SK-N-SH treated with all-trans-retinoic acid at 6 μM for 48 hours (cell line): ENCODE measurements around the gene EIF4G1.

Experiments
- ATAC-seq: fragments of 200-7000 bp; cut with Tn5 transposase; 3 replicates; pipeline ENCODE4 v1.9.1; 2020; ENCODE audit warnings: mild to moderate bottlenecking, moderate library complexity
- ARNTL ChIP-seq: fragments of 450-650 bp; formaldehyde crosslinking; IDR thresholded peaks from 2 replicates; pipeline ENCODE4 v1.5.0; 2020; ENCODE audit warnings: low read depth, mild to moderate bottlenecking, moderate library complexity, borderline replicate concordance
- BACH2 ChIP-seq: fragments of 250-450 bp; sonication (Bioruptor Pico); IDR thresholded peaks from 2 replicates; pipeline ENCODE4 v1.9.0; 2021; ENCODE audit warnings: mild to moderate bottlenecking, borderline replicate concordance
- CREB5 ChIP-seq: fragments of 250-450 bp; sonication (Bioruptor Pico); IDR thresholded peaks from 2 replicates; pipeline ENCODE4 v1.5.1; 2020; ENCODE audit warnings: low read depth, mild to moderate bottlenecking, moderate library complexity
- CSDC2 ChIP-seq: fragments of 250-450 bp; sonication (Bioruptor Pico); IDR thresholded peaks from 2 replicates; pipeline ENCODE4 v1.5.0; 2020; ENCODE audit warnings: mild to moderate bottlenecking, moderate library complexity
- CSRNP3 ChIP-seq: fragments of 250-450 bp; sonication (Bioruptor Pico); IDR thresholded peaks from 2 replicates; pipeline ENCODE4 v1.5.1; 2021; ENCODE audit warnings: mild to moderate bottlenecking, moderate library complexity
- ESRRG ChIP-seq: fragments of 250-450 bp; sonication (Bioruptor Pico); IDR thresholded peaks from 2 replicates; pipeline ENCODE4 v1.6.1; 2021; ENCODE audit warnings: mild to moderate bottlenecking
- GLIS3 ChIP-seq: fragments of 250-450 bp; sonication (Bioruptor Pico); IDR thresholded peaks from 2 replicates; pipeline ENCODE4 v1.5.0; 2020; ENCODE audit warnings: mild to moderate bottlenecking, moderate library complexity
- ISL1 ChIP-seq: fragments of 250-450 bp; sonication (Bioruptor Pico); IDR thresholded peaks from 2 replicates; pipeline ENCODE4 v2.1.2; 2022; ENCODE audit warnings: mild to moderate bottlenecking, moderate library complexity
- OSR1 ChIP-seq: fragments of 250-450 bp; sonication (Bioruptor Pico); IDR thresholded peaks from 2 replicates; pipeline ENCODE4 v1.8.0; 2022; ENCODE audit warnings: moderate library complexity, mild to moderate bottlenecking, inconsistent platforms
- PATZ1 ChIP-seq: fragments of 250-450 bp; sonication (Bioruptor Pico); IDR thresholded peaks from 2 replicates; pipeline ENCODE4 v1.8.0; 2020; ENCODE audit warnings: mild to moderate bottlenecking, moderate library complexity, borderline replicate concordance
- PPARA ChIP-seq: fragments of 250-450 bp; sonication (Bioruptor Pico); IDR thresholded peaks from 2 replicates; pipeline ENCODE4 v1.5.0; 2020; ENCODE audit warnings: mild to moderate bottlenecking, borderline replicate concordance
- RARB ChIP-seq: fragments of 250-450 bp; sonication (Bioruptor Pico); IDR thresholded peaks from 2 replicates; pipeline ENCODE4 v1.8.0; 2021; ENCODE audit warnings: mild to moderate bottlenecking, moderate library complexity
- SNAI2 ChIP-seq: fragments of 250-450 bp; sonication (Bioruptor Pico); IDR thresholded peaks from 2 replicates; pipeline ENCODE4 v1.5.0; 2020; ENCODE audit warnings: mild to moderate bottlenecking, moderate library complexity
- TCF4 ChIP-seq: fragments of 250-450 bp; sonication (Bioruptor Pico); IDR thresholded peaks from 2 replicates; pipeline ENCODE4 v1.8.0; 2021; ENCODE audit warnings: mild to moderate bottlenecking, moderate library complexity, borderline replicate concordance
- TOX ChIP-seq: fragments of 250-450 bp; sonication (Bioruptor Pico); IDR thresholded peaks from 2 replicates; pipeline ENCODE4 v1.8.0; 2021; ENCODE audit warnings: mild to moderate bottlenecking, moderate library complexity, borderline replicate concordance
- TSHZ2 ChIP-seq: fragments of 250-450 bp; sonication (Bioruptor Pico); IDR thresholded peaks from 2 replicates; pipeline ENCODE4 v1.5.0; 2020; ENCODE audit warnings: mild to moderate bottlenecking, moderate library complexity
- ZC3H10 ChIP-seq: fragments of 250-450 bp; sonication (Bioruptor Pico); IDR thresholded peaks from 2 replicates; pipeline ENCODE4 v1.5.1; 2021; ENCODE audit warnings: mild to moderate bottlenecking, moderate library complexity
- ZFP3 ChIP-seq: fragments of 250-450 bp; sonication (Bioruptor Pico); IDR thresholded peaks from 2 replicates; pipeline ENCODE4 v1.5.0; 2020; ENCODE audit warnings: mild to moderate bottlenecking, moderate library complexity
- ZFP30 ChIP-seq: fragments of 450-650 bp; formaldehyde crosslinking; IDR thresholded peaks from 2 replicates; pipeline ENCODE4 v1.5.0; 2022; ENCODE audit warnings: mild to moderate bottlenecking, moderate library complexity
- ZNF565 ChIP-seq: fragments of 450-650 bp; formaldehyde crosslinking; conservative IDR thresholded peaks from 2 replicates; pipeline ENCODE4 v1.5.0; 2020; ENCODE audit warnings: low read depth, mild to moderate bottlenecking, moderate library complexity
- ZNF70 ChIP-seq: fragments of 450-650 bp; formaldehyde crosslinking; IDR thresholded peaks from 2 replicates; pipeline ENCODE4 v1.5.0; 2020; ENCODE audit warnings: mild to moderate bottlenecking, moderate library complexity

The EIF4G1 gene

GRCh38 chr3:184284696-184285095, 29.7 kb upstream of the EIF4G1 start:
- TF ChIP-seq RARB (CRISPR knock-in tag) (no peak), OSR1 (CRISPR knock-in tag) (no peak), ZC3H10 (CRISPR knock-in tag) (no peak), ZNF565 (CRISPR knock-in tag) (no peak), CREB5 (CRISPR knock-in tag) (no peak), ESRRG (CRISPR knock-in tag) (no peak), PATZ1 (no peak), TOX (CRISPR knock-in tag) (no peak), ZFP30 (no peak), CSDC2 (CRISPR knock-in tag) (no peak), BACH2 (CRISPR knock-in tag) (no peak), CSRNP3 (CRISPR knock-in tag) (no peak), SNAI2 (no peak)
- ATAC-seq = peak; percentile 92

GRCh38 chr3:184289426-184289938, 24.9 kb upstream of the EIF4G1 start:
- ATAC-seq = peak; percentile 75
- TF ChIP-seq PPARA (CRISPR knock-in tag) (no peak), ISL1 (no peak), OSR1 (CRISPR knock-in tag) (no peak), CSDC2 (CRISPR knock-in tag) (no peak), TOX (CRISPR knock-in tag) (no peak), BACH2 (CRISPR knock-in tag) (no peak), ARNTL (CRISPR knock-in tag) (no peak), RARB (CRISPR knock-in tag) (no peak), ZNF70 (CRISPR knock-in tag) (no peak), CREB5 (CRISPR knock-in tag) (no peak), PATZ1 (no peak), SNAI2 (no peak), ZC3H10 (CRISPR knock-in tag) (no peak), ZNF565 (CRISPR knock-in tag) (no peak), TCF4 (no peak), ZFP3 (CRISPR knock-in tag) (no peak), GLIS3 (no peak), TSHZ2 (CRISPR knock-in tag) (no peak), CSRNP3 (CRISPR knock-in tag) (no peak)
